HepG2 (cell line): ENCODE results near the gene KIFC1. TPM values are rescaled to one million over a fixed set of nuclear protein-coding genes. Genes with fewer than 3 reads are reported as not detected.

Experiments
- ATF1 ChIP-seq: IDR thresholded peaks from 2 replicates; pipeline ENCODE4 v1.6.1; 2016; ENCODE audit warnings: mild to moderate bottlenecking, control low read depth
- CHD4 ChIP-seq: fragments of 200-600 bp; sonication (generic); IDR thresholded peaks from 2 replicates; pipeline ENCODE4 v1.7.0; 2017; ENCODE audit warnings: mild to moderate bottlenecking, low read length, borderline replicate concordance
- HNF1A ChIP-seq, 2 experiments: sonication (generic) in 1 of 2; formaldehyde crosslinking in 1 of 2; IDR thresholded peaks; 2 replicates each; pipeline versions ENCODE4 v1.4.0 to v1.6.1; 2016 to 2020; ENCODE audit warnings: borderline replicate concordance in 1 of 2, low read depth in 1 of 2, mild to moderate bottlenecking in 1 of 2, missing genetic modification reagents in 1 of 2
- KAT7 ChIP-seq: IDR thresholded peaks from 2 replicates; pipeline ENCODE4 v1.6.1; 2018; ENCODE audit warnings: borderline replicate concordance, missing compliant biosample characterization
- LCORL ChIP-seq, 2 experiments: fragments of 450-650 bp in 1 of 2; sonication (generic) in 1 of 2; formaldehyde crosslinking in 1 of 2; IDR thresholded peaks; 2 replicates each; pipeline versions ENCODE4 v1.5.0 to v1.6.1; 2017 to 2020; ENCODE audit warnings: antibody characterized with exemption in 1 of 2, missing genetic modification reagents in 1 of 2
- MAX ChIP-seq: IDR thresholded peaks from 2 replicates; pipeline ENCODE4 v1.6.1; 2012; ENCODE audit warnings: inconsistent platforms
- MAZ ChIP-seq, 2 experiments: sonication (generic) in 1 of 2; formaldehyde crosslinking in 1 of 2; IDR thresholded peaks; 2 replicates each; pipeline versions ENCODE4 v1.5.0 to v1.6.1; 2012 to 2020; ENCODE audit warnings: low read depth in 2 of 2, mild to moderate bottlenecking in 2 of 2, borderline replicate concordance in 1 of 2, improper control_type of control experiment in 1 of 2, low read length in 1 of 2, missing genetic modification reagents in 1 of 2, moderate library complexity in 1 of 2
- MLX ChIP-seq: IDR thresholded peaks from 2 replicates; pipeline ENCODE4 v1.6.1; 2016
- RXRB ChIP-seq: IDR thresholded peaks from 2 replicates; pipeline ENCODE4 v1.6.1; 2016; ENCODE audit warnings: borderline replicate concordance, missing genetic modification reagents, missing compliant biosample characterization
- SP4 ChIP-seq: sonication (generic); formaldehyde crosslinking; IDR thresholded peaks from 2 replicates; pipeline ENCODE4 v1.8.1; 2023; ENCODE audit warnings: mild to moderate bottlenecking, missing genetic modification reagents
- ZBTB46 ChIP-seq: sonication (generic); formaldehyde crosslinking; IDR thresholded peaks from 2 replicates; pipeline ENCODE4 v1.4.0; 2020; ENCODE audit warnings: mild to moderate bottlenecking, missing genetic modification reagents, borderline replicate concordance
- ZNF142 ChIP-seq: sonication (generic); formaldehyde crosslinking; IDR thresholded peaks from 2 replicates; pipeline ENCODE4 v1.4.0; 2020; ENCODE audit warnings: missing genetic modification reagents
- ZNF235 ChIP-seq: sonication (generic); formaldehyde crosslinking; IDR thresholded peaks from 2 replicates; pipeline ENCODE4 v1.8.1; 2023; ENCODE audit warnings: mild to moderate bottlenecking, missing genetic modification reagents, borderline replicate concordance
- polyA plus RNA-seq, 8 experiments: library from polyadenylated mRNA; depleted of rRNA in 3 of 8; stranded (reverse) in 7 of 8; unstranded in 1 of 8; fragments of >200 nt; fragmentation: Illumina TruSeq in 4 of 8; extraction: Trizol in 4 of 8; gene quantifications; 2 replicates each; pipeline versions ENCODE4 v1.2.1 to v1.2.3, GENCODE V29; 2011 to 2016; ENCODE audit warnings: low read depth in 4 of 8, missing spikeins in 1 of 8, mixed read lengths in 1 of 8; ENCODE audit not compliant: insufficient read depth in 1 of 8
- total RNA-seq, 5 experiments: library from RNA; depleted of rRNA; stranded (reverse); fragments of >200 nt; fragmentation: Illumina TruSeq; extraction: Trizol; gene quantifications; 2 replicates each; pipeline ENCODE4 v1.2.3, GENCODE V29; 2016; ENCODE audit warnings: low read depth in 1 of 5

KIFC1 gene
- total and polyA plus RNA-seq, 2 of the 13 experiments (the other 11 are each of a cell fraction or from before 2014, with no cell fraction given): 25.0 to 45.5 TPM

GRCh38 chr6:33425668-33426577, 34.3 kb downstream of the KIFC1 start (continued):
- TF ChIP-seq ZNF142 (CRISPR knock-in tag) (no peak), CHD4 (no peak), MLX (no peak), SP4 (CRISPR knock-in tag) (peak; percentile 54; the same call in 1 of the 2 replicates), LCORL (IDR thresholded peaks at IDR 0.05) (no peak), LCORL (CRISPR knock-in tag; IDR thresholded peaks at IDR 0.05) (peak; percentile 79), ZBTB46 (CRISPR knock-in tag) (no peak), ATF1 (CRISPR knock-in tag) (no peak), MAZ (IDR thresholded peaks at IDR 0.05; ENCODE audit: borderline replicate concordance, low read depth, low read length) (peak; percentile 90), MAZ (CRISPR knock-in tag; IDR thresholded peaks at IDR 0.05; ENCODE audit: low read depth) (peak; percentile 97), HNF1A (IDR thresholded peaks at IDR 0.05; ENCODE audit: low read depth) (no peak), HNF1A (CRISPR knock-in tag; IDR thresholded peaks at IDR 0.05; ENCODE audit: borderline replicate concordance) (0 out of 2 replicates have a peak, but pooled peaks have one; percentile 32), KAT7 (no peak; the same call in 1 of the 2 replicates), MAX (peak; percentile 99), RXRB (CRISPR knock-in tag) (peak; percentile 59), ZNF235 (CRISPR knock-in tag) (no peak)
